GM18502 (cell line): ENCODE results near the gene TK1.
"Not testable (repeated sequence)": the region's sequence is repeated elsewhere in the genome, so short reads cannot be mapped to it uniquely, and the experiment has no call there.

ENCODE experiments used
- ATAC-seq: cut with Tn5 transposase; IDR thresholded peaks from one replicate; pipeline ENCODE4 v1.9.1; 2021; ENCODE audit warnings: mild to moderate bottlenecking; ENCODE audit not compliant: unreplicated experiment, poor library complexity

The TK1 gene

DNA sequence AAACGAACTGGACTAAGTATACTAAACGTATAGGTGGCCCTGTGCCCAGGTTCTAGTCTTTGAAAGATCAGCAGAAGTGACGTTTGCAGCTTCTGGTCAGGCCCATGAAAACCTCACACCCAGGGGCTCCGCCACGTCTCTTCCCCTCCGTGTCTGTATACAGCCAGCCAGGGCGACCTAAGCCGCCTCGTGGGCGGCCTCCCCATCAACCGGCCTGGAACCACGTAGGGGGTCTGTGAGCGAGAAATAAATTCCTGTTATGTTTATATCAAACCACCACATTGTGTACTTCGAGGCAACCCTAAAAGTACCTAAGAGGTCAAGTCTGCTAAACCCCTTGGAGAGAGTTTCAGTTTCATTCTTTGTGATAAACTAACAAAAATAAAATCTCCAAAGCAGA lies 6.8 kb downstream of the TK1 start:
- ATAC-seq = no peak

DNA sequence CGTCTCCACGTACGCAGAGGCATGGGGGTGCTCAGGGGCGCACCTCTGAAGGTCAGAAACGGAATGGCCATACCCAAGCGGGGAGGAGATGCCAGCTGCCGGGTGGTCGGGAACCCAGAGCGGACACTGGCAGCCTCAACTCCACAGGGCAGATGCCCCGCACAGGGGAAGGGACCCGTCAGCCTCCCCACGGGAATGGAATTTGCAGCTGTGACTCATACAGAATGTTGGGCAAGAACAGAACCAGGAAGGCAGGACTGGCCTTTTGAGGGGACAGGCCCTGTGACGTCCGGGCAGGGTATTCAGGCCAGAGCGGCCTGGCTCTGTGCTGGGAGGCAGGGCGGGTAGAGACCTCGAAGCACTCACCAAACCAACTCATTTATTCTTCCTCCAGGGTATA lies 7.5 kb downstream of the TK1 start:
- ATAC-seq = no peak

DNA sequence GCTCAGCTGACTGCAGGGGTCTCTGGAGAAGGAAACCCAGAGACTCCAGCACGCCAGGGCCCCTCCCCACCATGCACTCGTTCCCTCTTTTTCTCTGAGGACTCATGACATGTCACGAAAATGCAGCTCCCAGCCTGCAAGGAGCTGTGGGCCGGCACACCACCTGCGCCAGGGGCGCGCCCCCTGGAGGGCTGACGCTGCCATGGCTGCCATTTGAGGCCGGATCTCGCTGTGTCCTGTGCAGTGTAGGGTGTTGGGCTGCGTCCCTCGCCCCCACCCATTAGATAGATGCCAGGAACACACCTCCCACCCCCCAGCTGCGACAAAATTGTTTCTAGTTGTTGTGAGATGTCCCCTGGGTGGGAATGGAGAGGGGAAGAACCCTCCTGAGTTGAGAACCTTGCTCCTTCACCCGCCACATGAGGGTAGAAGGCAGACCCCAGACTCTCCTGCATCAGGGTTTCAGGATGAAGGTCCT lies 10.3 kb downstream of the TK1 start:
- no peak for ATAC-seq

DNA sequence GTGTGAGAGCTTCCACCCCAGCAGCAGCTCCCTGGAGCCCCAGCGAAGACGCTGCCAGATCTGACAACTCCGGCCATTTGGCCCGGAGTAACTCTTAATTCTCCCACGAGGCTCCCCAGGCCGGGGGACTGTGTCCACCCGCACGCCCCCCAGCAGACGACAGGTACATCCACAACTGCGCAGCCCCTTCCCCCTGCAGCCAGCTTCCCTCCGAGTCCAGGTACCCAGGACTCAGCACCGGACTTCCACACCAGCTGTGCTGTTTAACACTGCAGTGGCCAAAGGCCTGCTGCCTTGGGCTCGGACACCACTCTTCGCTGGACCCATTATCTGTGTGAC lies 11.2 kb downstream of the TK1 start:
- no peak for ATAC-seq

DNA sequence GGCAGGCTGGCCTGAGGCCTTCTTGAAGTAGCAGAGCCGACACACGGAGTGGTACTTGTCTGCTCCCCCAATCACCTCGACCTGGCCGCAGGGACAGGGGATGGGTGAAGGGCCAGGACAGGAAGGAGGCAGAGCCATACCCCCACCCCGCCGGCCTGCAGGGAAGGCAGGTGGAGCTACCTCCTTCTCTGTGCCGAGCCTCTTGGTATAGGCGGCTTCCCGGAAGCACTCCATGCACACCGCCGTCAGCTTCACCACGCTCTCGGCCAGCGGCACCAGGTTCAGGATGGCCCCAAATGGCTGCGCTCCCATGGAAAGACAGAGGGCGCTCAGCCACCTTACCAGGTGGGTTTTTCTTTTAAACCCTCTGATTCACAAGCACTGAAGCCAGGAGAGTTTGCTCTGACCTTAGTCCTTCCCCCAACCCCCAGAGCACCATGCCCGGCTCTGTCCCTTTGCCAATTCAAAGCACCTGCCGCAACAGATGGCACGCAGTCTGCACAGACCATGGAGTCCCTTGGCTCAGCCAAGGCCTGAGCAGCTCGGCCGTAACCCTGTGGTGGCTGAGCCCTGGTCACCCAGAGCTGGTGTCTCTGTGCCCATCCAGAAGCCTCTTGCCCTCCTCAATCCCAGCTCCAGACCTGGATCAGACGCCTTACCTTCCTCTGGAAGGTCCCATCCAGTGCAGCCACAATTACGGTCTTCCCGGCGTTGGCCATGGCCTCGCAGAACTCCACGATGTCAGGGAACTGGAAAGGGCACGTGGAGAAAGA lies 11.8 kb downstream of the TK1 start:
- no peak for ATAC-seq

DNA sequence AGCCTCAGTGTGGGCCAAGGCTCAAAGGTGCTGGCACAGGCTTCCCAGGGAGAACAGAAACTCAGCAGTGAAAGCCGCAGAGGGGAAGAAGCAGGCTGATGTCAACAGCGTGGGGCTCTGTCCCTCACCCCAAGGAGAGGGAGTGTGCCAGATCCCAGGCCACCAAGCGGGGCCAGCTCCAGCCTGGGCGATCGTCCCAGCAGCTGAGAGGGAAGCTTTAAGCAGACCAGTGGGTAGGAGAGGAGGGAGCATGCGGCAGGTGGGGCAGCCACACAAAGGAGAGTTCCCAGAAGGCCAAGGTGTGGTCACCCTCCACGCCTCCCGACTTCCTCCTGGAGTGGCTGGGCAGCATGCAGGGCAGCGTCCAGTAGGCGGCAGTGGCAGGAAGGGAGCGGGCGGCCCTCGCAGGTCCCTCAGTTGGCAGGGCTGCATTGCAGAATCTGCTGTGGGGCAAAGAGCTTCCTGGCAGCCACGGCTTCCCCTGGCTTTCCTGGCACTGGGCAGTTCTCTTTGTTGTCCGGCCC lies 12.4 kb downstream of the TK1 start:
- ATAC-seq = no peak

DNA sequence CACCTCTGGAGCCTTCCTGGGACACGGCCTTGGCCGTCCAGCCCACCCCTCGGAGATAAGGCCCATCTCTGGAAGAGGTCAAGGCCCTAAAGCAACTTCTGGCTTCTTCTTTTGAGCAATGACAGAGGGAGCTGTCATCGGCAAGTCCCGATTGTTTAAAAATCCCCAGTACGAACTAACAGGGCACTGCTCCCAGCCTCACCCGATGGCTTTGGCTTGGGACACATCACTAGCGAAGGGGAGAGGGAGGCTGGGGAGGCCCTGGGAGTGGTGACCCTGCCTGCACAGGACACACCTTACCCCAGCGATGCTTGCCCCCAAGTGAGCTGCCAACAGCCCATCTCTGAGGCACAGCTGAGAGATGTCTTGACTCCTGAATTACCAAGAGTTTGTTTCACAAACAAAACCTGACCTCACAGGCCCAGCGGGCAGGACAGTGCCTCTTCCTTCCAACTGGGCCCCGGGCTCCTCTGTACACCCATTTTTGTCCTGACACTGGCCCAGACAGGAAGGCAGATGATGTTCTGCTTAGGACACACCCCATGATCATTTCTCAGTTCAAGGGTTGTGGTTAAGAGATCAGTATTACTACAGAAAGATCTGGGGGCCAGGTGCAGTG lies 13.6 kb downstream of the TK1 start:
- peak; percentile 32 for ATAC-seq

DNA sequence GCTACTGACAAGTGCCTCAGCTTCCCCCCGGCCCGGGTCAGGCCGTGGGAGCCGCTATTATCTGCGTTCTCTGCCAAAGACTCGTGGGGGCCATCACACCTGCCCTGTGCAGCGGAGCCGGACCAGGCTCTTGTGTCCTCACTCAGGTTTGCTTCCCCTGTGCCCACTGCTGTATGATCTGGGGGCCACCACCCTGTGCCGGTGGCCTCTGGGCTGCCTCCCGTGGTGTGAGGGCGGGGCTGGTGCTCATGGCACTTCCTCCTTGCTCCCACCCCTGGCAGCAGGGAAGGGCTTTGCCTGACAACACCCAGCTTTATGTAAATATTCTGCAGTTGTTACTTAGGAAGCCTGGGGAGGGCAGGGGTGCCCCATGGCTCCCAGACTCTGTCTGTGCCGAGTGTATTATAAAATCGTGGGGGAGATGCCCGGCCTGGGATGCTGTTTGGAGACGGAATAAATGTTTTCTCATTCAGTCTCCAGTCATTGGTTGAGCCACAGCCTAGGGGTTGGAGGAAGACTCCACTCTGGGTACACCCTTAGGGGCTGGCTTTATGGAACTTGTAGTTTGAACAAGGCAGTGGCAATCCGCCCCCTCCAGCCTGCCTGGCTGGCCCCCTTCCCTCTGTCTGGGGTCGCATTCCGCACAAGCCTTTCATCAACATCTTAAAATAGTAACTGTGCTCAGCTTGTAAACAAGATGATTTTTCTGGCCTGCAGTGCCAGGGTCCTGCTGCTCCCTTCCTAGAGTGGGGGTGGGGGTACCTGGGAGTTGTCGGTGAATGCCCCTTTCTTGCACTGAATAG lies 14.4 kb downstream of the TK1 start:
- no peak for ATAC-seq

DNA sequence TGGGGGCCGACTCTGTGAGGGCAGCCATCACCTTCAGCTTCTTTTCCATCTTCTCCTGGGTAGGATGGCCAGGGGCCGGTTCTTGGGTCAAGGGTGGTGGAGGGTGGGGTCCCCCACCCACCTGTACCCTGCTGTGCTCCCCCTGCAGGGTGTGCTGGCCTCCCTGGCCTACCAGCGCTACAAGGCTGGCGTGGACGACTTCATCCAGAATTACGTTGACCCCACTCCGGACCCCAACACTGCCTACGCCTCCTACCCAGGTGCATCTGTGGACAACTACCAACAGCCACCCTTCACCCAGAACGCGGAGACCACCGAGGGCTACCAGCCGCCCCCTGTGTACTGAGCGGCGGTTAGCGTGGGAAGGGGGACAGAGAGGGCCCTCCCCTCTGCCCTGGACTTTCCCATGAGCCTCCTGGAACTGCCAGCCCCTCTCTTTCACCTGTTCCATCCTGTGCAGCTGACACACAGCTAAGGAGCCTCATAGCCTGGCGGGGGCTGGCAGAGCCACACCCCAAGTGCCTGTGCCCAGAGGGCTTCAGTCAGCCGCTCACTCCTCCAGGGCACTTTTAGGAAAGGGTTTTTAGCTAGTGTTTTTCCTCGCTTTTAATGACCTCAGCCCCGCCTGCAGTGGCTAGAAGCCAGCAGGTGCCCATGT lies 15.1 kb downstream of the TK1 start:
- ATAC-seq = not testable (repeated sequence)

DNA sequence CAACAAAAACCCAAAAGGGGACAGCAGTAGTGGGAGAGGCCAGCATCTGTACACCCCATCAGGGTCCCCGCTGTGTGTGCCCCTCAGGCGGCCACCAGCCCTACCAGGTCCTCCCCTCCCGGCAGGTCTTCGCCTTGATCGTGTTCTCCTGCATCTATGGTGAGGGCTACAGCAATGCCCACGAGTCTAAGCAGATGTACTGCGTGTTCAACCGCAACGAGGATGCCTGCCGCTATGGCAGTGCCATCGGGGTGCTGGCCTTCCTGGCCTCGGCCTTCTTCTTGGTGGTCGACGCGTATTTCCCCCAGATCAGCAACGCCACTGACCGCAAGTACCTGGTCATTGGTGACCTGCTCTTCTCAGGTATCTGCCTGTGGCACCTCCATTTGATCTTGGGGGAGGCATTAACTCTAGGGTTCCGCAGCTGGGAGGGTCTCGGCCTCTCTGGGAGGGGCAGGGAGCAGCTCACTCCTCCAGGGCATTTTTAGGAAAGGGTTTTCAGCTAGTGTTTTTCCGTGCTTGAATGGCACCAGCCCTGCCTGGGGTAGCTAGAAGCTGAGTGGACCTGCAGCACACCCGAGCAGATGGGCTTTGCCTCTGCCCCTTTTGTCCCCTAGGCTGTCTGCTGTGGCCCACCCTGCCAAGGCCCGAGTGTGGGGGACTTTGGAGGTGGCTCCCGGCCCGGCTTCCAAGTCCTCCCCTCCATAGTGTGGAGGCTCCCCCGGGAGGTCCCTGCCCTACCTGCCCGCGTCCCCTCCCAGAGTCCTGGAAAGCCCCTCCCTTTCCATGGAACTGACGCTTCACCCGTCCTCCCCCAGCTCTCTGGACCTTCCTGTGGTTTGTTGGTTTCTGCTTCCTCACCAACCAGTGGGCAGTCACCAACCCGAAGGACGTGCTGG lies 15.9 kb downstream of the TK1 start:
- ATAC-seq = no peak

DNA sequence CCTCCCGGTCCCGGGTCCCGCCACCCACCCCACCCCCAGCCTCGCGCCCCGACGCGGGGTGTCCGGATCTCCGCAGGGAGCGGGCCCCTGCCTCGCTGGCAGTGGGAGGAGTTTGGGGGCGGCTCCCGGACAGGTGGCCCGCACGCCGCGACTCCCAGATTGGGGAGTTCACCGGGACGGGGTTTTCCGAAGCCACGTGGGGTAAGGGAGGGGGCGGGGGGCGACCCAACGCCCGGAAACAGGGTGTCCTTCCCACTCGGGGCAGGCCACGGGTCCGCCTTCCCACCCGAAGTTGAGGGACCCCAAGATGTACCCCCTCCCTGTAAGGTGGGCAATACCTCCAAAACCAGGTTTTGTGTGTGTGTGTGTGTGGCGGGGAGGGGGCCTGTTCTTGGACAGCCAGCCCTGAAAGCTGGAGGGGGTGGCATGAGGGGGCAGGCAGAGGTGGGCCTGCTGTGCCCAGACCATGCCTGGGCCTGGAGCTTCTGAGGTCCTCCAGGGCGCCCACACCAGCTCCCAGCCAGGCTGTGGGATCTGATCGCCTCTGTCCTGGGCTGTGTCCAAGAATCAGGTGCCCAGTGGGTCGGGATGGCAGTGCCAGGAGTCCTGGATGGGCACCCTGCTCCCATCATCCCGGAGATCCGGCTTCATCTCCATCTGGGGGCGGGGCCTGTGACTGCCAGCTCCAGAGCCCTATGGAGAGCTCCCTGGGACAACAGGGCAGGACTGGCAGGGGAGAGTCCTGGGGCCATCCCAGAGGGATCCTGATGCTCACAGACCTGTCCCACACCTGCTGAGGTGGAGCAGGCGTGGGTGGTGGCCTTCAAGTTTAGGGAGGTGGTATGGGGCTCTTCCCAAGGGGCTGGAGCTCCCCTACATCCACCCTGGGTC lies 17.7 kb downstream of the TK1 start:
- ATAC-seq = peak; percentile 36

DNA sequence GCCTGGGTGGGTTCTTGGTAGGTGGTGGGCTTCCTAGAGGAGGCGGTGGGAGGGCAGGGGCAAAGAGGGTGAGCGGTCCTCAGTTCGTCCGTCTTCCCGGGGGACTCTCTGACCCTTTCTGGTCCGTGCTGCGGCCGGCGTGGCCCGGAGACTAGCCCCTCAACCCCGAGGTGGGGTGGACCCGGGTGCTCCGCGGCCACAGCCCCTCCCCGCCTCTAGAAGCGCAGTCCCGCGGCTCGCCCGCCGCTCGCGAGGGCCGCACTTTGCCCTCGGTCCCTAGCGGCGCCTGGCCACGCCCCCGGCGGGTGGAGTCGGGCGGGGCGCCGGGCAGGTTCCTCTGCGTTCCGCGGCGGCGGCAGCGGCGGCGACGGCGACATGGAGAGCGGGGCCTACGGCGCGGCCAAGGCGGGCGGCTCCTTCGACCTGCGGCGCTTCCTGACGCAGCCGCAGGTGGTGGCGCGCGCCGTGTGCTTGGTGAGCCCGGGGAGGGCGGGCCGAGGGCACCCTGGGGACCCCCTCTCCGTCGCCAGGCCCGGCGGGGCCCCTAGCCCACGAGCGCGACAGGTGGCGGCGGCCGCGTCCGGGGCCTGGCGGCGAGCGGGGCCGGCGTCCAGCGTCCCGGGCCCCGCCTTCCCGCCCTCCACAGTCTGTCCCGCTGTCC lies 18.5 kb downstream of the TK1 start, which contains the start of gene SYNGR2:
TSS of gene SYNGR2 (plus strand) at position 340 of the 661 bp plus-strand sequence. CDS start at position 376, 36 bp downstream.
- peak; percentile 61 for ATAC-seq

DNA sequence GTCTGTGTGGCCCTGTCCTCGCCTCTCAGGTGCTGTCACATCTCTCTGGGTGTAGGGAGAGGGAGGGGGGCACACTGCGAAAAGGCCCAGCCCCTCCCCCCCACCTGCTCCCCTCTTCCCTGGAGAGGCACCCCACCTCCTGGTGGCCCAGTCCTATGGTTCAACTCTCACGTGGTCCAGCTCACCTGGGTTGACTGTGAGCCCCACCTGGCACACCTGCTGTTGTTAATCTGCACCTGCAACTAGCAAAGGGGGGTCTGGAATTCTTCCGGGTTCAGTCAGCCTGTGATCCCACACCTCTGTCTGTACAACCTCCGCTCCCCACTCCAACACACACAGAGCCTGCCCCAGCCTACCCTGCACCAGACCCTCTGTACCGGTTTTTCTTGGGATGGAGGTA lies 20.4 kb downstream of the TK1 start:
- no peak for ATAC-seq

DNA sequence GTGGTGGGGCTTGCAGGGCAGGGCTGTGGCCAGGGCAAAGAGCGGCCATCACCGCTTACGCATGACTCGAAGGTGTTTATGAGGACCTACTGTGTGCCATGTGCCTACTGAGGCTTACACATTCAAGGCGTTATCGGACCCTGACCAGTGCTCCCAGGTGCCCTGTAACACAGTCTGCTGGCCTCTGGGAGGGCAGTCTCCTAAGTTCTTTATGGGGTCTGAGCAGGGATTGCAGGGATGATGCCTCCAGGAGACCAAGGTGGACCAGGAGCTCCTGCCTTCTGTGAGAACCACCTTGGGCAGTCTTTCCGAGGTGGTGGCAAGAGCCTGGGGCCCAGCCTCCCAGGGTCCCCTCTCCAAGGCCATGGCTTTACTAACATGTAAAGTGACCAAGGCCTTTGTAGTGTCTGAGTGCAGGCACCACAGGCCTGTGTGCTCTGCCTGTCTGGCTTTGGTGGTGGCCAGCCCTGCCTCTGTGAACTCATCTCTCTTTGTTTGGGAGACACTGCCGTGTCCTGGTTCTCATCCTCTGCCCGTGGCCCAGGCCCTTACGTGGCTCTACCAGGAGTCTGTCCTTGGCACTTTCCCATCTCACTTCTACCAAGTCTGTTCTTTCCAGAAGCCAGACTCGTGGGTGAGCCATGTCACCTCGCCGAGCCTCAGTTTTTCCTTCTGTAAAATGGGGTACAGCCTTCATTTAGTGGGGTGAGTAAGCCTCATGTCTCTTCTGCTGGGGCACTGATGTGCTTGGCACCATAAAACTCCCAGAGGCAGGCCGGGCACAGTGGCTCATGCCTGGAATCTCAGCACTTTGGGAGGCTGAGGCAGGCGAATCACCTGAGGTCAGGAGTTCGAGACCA lies 21.9 kb downstream of the TK1 start:
- no peak for ATAC-seq

DNA sequence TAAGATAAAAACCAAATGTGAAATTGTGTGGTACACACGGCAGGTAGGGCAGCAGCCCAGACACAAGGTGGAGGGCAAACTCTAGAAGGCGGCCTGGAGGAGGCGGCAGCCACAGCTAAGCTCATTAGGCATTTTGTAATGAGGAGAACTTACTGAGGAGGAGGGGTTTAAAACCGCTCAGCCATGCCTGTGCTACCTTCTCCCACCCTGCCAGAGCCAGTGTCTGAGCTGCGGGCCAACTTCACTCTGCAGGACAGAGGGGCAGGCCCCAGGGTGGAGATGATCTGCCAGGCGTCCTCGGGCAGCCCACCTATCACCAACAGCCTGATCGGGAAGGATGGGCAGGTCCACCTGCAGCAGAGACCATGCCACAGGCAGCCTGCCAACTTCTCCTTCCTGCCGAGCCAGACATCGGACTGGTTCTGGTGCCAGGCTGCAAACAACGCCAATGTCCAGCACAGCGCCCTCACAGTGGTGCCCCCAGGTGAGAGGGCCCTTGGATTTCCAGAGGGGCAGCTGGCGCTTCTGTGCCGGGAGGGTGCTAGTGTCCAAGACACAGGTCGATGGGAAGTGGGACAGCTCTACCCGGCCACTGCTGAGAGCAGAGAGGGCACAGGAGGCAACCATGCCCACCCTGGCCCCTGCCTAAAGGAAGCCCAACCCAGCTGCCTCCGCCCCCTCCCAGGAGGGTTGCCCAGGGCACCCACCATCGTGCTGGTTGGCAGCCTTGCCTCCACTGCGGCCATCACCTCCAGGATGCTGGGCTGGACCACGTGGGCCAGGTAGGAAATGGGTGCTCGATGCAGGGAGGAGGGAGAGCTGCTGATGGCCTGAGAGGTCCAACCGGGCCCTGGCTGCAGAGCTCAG lies 22.7 kb downstream of the TK1 start:
- no peak for ATAC-seq

DNA sequence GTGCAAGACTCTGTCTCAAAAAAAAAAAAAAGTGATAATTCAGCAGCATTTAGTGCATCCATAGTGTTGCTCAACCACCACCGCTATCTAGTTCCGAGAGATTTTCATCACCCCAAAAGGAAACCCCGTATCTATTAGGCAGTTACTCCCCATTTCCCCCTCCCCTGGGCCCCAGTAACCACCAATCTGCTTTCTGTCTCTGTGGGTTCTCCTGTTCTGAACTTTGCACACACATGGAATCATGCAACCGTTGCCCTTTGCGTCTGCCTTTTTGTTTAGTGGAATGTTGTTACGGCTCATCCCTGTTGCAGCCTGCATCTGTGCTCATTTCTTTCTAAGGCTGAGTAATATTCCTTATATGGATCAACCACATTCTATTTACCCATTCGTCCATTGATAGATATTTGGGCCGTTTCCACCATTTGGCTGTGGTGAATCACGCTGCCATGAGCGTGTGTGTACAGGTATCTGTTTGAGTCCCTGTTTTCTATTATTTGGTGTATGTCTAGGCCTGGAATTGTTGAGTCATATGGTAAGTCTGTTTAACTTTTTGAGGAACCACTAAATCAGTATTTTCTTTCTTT lies 27.2 kb downstream of the TK1 start:
- ATAC-seq = peak; percentile 41
